ENCODE results near the gene APOBEC4. TPM values are rescaled to one million over a fixed set of nuclear protein-coding genes. Genes with fewer than 3 reads are reported as not detected.

Gene APOBEC4
- total RNA-seq, 5 donors from 2014 or later (not counting 1 experiment from before 2014, with no cell fraction given), result not detected

DNA sequence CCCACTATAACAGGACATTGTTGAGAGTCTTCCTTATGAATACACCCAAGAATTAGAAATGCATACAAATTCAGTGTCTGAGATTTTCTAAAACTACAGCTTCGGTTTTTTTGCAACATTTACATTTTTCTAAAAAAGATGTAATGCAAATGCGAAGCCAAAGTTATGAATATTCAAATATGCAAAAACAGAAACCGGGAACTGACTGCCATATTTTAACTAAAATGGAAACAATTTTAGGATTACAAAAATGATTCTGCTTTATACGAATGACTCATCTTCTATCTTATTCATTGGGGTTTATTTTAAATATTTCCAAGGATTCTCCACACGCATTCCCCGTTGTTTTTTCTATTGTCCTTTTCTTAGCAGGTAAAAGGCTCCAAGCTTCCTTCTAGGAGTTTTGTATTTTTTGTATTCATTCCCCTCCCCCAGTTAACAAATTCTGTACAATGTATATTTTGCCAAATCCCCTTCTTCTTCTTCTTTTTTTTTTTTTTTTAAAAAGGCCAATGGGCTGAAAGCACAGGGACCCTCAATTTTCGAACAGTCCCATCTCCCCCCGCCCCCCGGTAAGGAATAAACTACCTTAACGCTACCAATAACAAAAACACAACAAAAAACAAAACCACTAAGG is 18.6 kb downstream of the APOBEC4 start:
- WGBS (ENCODE audit: insufficient coverage), result 0% methylated on average over 3 of the region's 10 CpGs
- Mint-ChIP-seq H3K36me3 (peaks cover 15% of the 10 kb centered on the region), H3K4me3 (peak overlapping the region; percentile 99 to 100 (median 100)), H3K27me3 (no peaks in the 10 kb centered on the region), H3K9me3 (no peaks in the 10 kb centered on the region), H3K27ac (peak overlapping the region; percentile 87 to 89), H3K4me1 (peaks cover 52 to 66% (median 64%) of the 10 kb centered on the region in 3 donors)
- Histone ChIP-seq H3K27me3 (replicated peaks in 1 of 2; ENCODE audit: control insufficient read depth in 2 of 2, extremely low read depth in 1 of 2, insufficient read depth in 2 of 2, low read length in 1 of 2) (no peaks in the 10 kb centered on the region), H3K4me3 (ENCODE audit: control insufficient read depth in 1 of 2, extremely low read depth in 1 of 2, low read length in 1 of 2) (peak overlapping the region; percentile 84 to 97), H3K36me3 (ENCODE audit: control insufficient read depth in 2 of 2, extremely low read depth in 1 of 2, insufficient read depth in 1 of 2, low read length in 1 of 2) (peaks cover 0 to 18% of the 10 kb centered on the region in 2 donors), H3K9me3 (no peaks in the 10 kb centered on the region), H3K27ac (ENCODE audit: low read length) (peak overlapping the region; percentile 68), H3K4me1 (ENCODE audit: control insufficient read depth in 1 of 2, extremely low read depth in 1 of 2, insufficient read depth in 2 of 2, low read length in 2 of 2) (peaks cover 11 to 38% of the 10 kb centered on the region in 2 experiments)
- DNase-seq (peak in 1 of 35 experiments; percentile 29), ATAC-seq (replicated peaks in 1 of 4) (no peak)
- POLR2A ChIA-PET, result interaction anchor here (0.7 to 1.0 kb wide), 4 partner anchors 17 to 165 kb away, joined by 3 to 4 read pairs (median 3); no protein-coding TSS in a partner anchor
- CTCF ChIA-PET, result interaction anchor here (0.6 to 2.8 kb wide), 15 partner anchors 11 to 858 kb away, joined by 3 to 16 read pairs (median 5); partner anchors contain the start of gene APOBEC4 (in 1 of the 2)

- H3K4me3 Mint-ChIP-seq, result peak overlapping the region; percentile 99 to 100 (median 100)
- no peaks in the 10 kb centered on the region for H3K27me3 Mint-ChIP-seq
- peak overlapping the region; percentile 47 to 97 for H3K4me3 ChIP-seq (ENCODE audit: control insufficient read depth in 1 of 2, extremely low read depth in 1 of 2, low read length in 1 of 2)
- ChIA-PET CTCF (interaction anchor here (0.6 to 2.8 kb wide), 16 partner anchors 13 to 859 kb away, joined by 3 to 16 read pairs (median 4); partner anchors contain the start of genes APOBEC4 (in 1 of the 2) and SMG7 (in 1 of the 2)), POLR2A (interaction anchor here in 1 of 2 donors (0.7 to 1.0 kb wide), 2 partner anchors 39 to 164 kb away, joined by 3 to 4 read pairs; no protein-coding TSS in a partner anchor)
- DNase-seq, result peak in 8 of 35 experiments; percentile 1 to 75 (median 18)
- H3K4me1 ChIP-seq (ENCODE audit: control insufficient read depth in 1 of 2, extremely low read depth in 1 of 2, insufficient read depth in 2 of 2, low read length in 2 of 2), result peaks cover 11 to 43% of the 10 kb centered on the region in 2 experiments
- no peaks in the 10 kb centered on the region for H3K9me3 Mint-ChIP-seq
- H3K9me3 ChIP-seq, result no peaks in the 10 kb centered on the region
- H3K27ac ChIP-seq (ENCODE audit: low read length), result peak overlapping the region; percentile 19
- H3K36me3 Mint-ChIP-seq, result peaks cover 19% of the 10 kb centered on the region
- peaks cover 0 to 25% of the 10 kb centered on the region in 2 donors for H3K36me3 ChIP-seq (ENCODE audit: control insufficient read depth in 2 of 2, extremely low read depth in 1 of 2, insufficient read depth in 1 of 2, low read length in 1 of 2)
- H3K27ac Mint-ChIP-seq, result peak overlapping the region; percentile 87 to 89
- H3K4me1 Mint-ChIP-seq, result peaks cover 60 to 74% (median 71%) of the 10 kb centered on the region in 3 donors
- ATAC-seq (replicated peaks in 1 of 4), result peak; percentile 18 to 60 (median 36)
- no CpG with 5 or more reads among the region's 1 CpG for WGBS (ENCODE audit: insufficient coverage)
- H3K27me3 ChIP-seq (replicated peaks in 1 of 2; ENCODE audit: control insufficient read depth in 2 of 2, extremely low read depth in 1 of 2, insufficient read depth in 2 of 2, low read length in 1 of 2), result no peaks in the 10 kb centered on the region
These were observed 19.3 kb downstream of the APOBEC4 start for GRCh38 chr1:183633676-183634343.

GRCh38 chr1:183632964-183633363 is 20.2 kb downstream of the APOBEC4 start:
- no peaks in the 10 kb centered on the region for H3K27me3 ChIP-seq (replicated peaks in 1 of 2; ENCODE audit: control insufficient read depth in 2 of 2, extremely low read depth in 1 of 2, insufficient read depth in 2 of 2, low read length in 1 of 2)
- CTCF ChIA-PET, result interaction anchor here (0.6 to 2.8 kb wide), 17 partner anchors 20 to 1326 kb away, joined by 3 to 16 read pairs (median 5); partner anchors contain the start of genes APOBEC4 (in 1 of the 2) and SMG7 (in 1 of the 2)
- Mint-ChIP-seq H3K36me3 (peaks cover 26% of the 10 kb centered on the region), H3K4me3 (peak overlapping the region; percentile 99 to 100 (median 100)), H3K4me1 (peaks cover 68 to 81% (median 78%) of the 10 kb centered on the region in 3 donors), H3K27ac (peak overlapping the region; percentile 72 to 89), H3K9me3 (no peaks in the 10 kb centered on the region), H3K27me3 (no peaks in the 10 kb centered on the region)
- ATAC-seq (replicated peaks in 1 of 4) (no peak), DNase-seq (peak in 1 of 35 experiments; percentile 30)
- H3K4me1 ChIP-seq (ENCODE audit: control insufficient read depth in 1 of 2, extremely low read depth in 1 of 2, insufficient read depth in 2 of 2, low read length in 2 of 2), result peaks cover 11 to 46% of the 10 kb centered on the region in 2 experiments
- H3K4me3 ChIP-seq (ENCODE audit: control insufficient read depth in 1 of 2, extremely low read depth in 1 of 2, low read length in 1 of 2), result peak overlapping the region in 1 of 2 donors; percentile 97
- no peaks in the 10 kb centered on the region for H3K9me3 ChIP-seq
- WGBS (ENCODE audit: insufficient coverage), result 18% methylated on average over 1 of the region's 1 CpG
- peaks cover 0 to 33% of the 10 kb centered on the region in 2 donors for H3K36me3 ChIP-seq (ENCODE audit: control insufficient read depth in 2 of 2, extremely low read depth in 1 of 2, insufficient read depth in 1 of 2, low read length in 1 of 2)
- peak overlapping the region; percentile 24 for H3K27ac ChIP-seq (ENCODE audit: low read length)
- POLR2A ChIA-PET, result no interaction called here

- no peak overlapping the region for H3K4me3 ChIP-seq (ENCODE audit: control insufficient read depth in 1 of 2, extremely low read depth in 1 of 2, low read length in 1 of 2)
- no CpG with 5 or more reads among the region's 2 CpGs for WGBS (ENCODE audit: insufficient coverage)
- H3K27me3 ChIP-seq (replicated peaks in 1 of 2; ENCODE audit: control insufficient read depth in 2 of 2, extremely low read depth in 1 of 2, insufficient read depth in 2 of 2, low read length in 1 of 2), result no peaks in the 10 kb centered on the region
- POLR2A ChIA-PET, result interaction anchor here (0.6 to 0.7 kb wide), 6 partner anchors 26 to 1127 kb away, joined by 3 to 10 read pairs (median 5); partner anchors contain the start of genes EDEM3 (in 1 of the 2) and RNASEL (in 1 of the 2)
- Mint-ChIP-seq H3K36me3 (peaks cover 26% of the 10 kb centered on the region), H3K27me3 (no peaks in the 10 kb centered on the region), H3K4me3 (peak overlapping the region in 2 of 3 donors; percentile 99 to 100), H3K4me1 (peaks cover 73 to 83% (median 78%) of the 10 kb centered on the region in 3 donors), H3K9me3 (no peaks in the 10 kb centered on the region), H3K27ac (no peak overlapping the region)
- H3K36me3 ChIP-seq (ENCODE audit: control insufficient read depth in 2 of 2, extremely low read depth in 1 of 2, insufficient read depth in 1 of 2, low read length in 1 of 2), result peaks cover 0 to 39% of the 10 kb centered on the region in 2 donors
- no peak overlapping the region for H3K27ac ChIP-seq (ENCODE audit: low read length)
- peaks cover 14 to 49% of the 10 kb centered on the region in 2 experiments for H3K4me1 ChIP-seq (ENCODE audit: control insufficient read depth in 1 of 2, extremely low read depth in 1 of 2, insufficient read depth in 2 of 2, low read length in 2 of 2)
- DNase-seq (no peak), ATAC-seq (replicated peaks in 1 of 4) (no peak)
- no peaks in the 10 kb centered on the region for H3K9me3 ChIP-seq
- CTCF ChIA-PET, result interaction anchor here (0.7 to 2.8 kb wide), 7 partner anchors 23 to 284 kb away, joined by 3 to 16 read pairs (median 4); no protein-coding TSS in a partner anchor
These were observed 21.0 kb downstream of the APOBEC4 start for GRCh38 chr1:183632114-183632513.

GRCh38 chr1:183630748-183631147 is 22.4 kb downstream of the APOBEC4 start:
- ChIA-PET POLR2A (no interaction called here), CTCF (interaction anchor here (0.7 to 2.1 kb wide), 3 partner anchors 25 to 287 kb away, joined by 4 to 7 read pairs (median 7); no protein-coding TSS in a partner anchor)
- peaks cover 0 to 49% of the 10 kb centered on the region in 2 donors for H3K36me3 ChIP-seq (ENCODE audit: control insufficient read depth in 2 of 2, extremely low read depth in 1 of 2, insufficient read depth in 1 of 2, low read length in 1 of 2)
- Mint-ChIP-seq H3K36me3 (peaks cover 27% of the 10 kb centered on the region), H3K27me3 (no peaks in the 10 kb centered on the region), H3K4me3 (peak overlapping the region; percentile 21 to 100 (median 32)), H3K4me1 (peaks cover 65 to 72% (median 66%) of the 10 kb centered on the region in 3 donors), H3K27ac (peak overlapping the region; percentile 21 to 80), H3K9me3 (no peaks in the 10 kb centered on the region)
- ATAC-seq (replicated peaks in 1 of 4) (no peak), DNase-seq (no peak)
- H3K4me3 ChIP-seq (ENCODE audit: control insufficient read depth in 1 of 2, extremely low read depth in 1 of 2, low read length in 1 of 2), result no peak overlapping the region
- no peaks in the 10 kb centered on the region for H3K9me3 ChIP-seq
- H3K27me3 ChIP-seq (replicated peaks in 1 of 2; ENCODE audit: control insufficient read depth in 2 of 2, extremely low read depth in 1 of 2, insufficient read depth in 2 of 2, low read length in 1 of 2), result no peaks in the 10 kb centered on the region
- H3K4me1 ChIP-seq (ENCODE audit: control insufficient read depth in 1 of 2, extremely low read depth in 1 of 2, insufficient read depth in 2 of 2, low read length in 2 of 2), result peaks cover 7 to 50% of the 10 kb centered on the region in 2 experiments
- no peak overlapping the region for H3K27ac ChIP-seq (ENCODE audit: low read length)
- WGBS (ENCODE audit: insufficient coverage), result 34% methylated on average over 2 of the region's 2 CpGs
